ENCODE data around the gene EPHB2. TPM values are rescaled to one million over a fixed set of nuclear protein-coding genes. Genes with fewer than 3 reads are reported as not detected.

EPHB2 gene
- total and polyA plus RNA-seq, 2 donors (not counting 3 experiments of a cell fraction or from before 2014, with no cell fraction given) = 50.8 to 69.1 TPM

DNA sequence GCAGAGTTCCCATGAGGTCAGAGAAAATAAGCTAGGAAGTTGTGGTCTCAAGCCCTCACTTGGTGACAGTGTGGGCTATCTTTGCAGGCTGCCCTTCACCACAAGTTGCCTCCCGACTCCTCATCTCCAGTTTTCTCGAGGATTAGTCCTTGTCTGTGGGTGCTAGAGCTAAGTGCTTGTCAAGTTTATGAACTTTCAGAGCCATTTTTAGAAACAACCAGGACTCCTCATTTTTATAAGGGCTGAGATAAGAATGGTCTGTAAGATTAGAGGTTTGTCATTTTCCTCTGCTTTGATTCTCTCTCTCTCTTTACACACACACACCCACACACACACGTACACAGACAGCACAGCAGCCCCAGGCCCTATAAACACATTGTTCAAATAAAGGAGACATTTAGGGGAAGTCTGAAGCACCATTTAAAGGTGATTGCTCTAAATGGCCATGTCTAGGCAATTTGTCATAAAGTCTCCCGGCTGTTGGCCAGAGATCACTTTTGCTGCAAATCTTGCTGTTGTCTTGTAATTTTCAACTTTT lies 134.8 kb downstream of the EPHB2 start:
- H3K9ac ChIP-seq (replicated peaks; ENCODE audit: extremely low read depth, insufficient read depth, low read length) = no peak overlapping the region
- dilution Hi-C loops (cut with MboI; ENCODE audit: extremely low pct_ligation_motif_present, low sequenced_read_pairs) = no loop called here
- H3K9me1 ChIP-seq (replicated peaks; ENCODE audit: control insufficient read depth, extremely low read depth, insufficient read depth, low read length) = no peaks in the 10 kb centered on the region
- H2AFZ ChIP-seq (ENCODE audit: low read depth, low read length) = no peak overlapping the region
- FAIRE-seq (no peak), DNase-seq (ENCODE audit: low read depth, low spot score) (no peak)
- TF ChIP-seq POLR2AphosphoS5 (IDR thresholded peaks at IDR 0.05; ENCODE audit: insufficient read depth, low read depth, low read length) (no peak), EZH2 (IDR thresholded peaks at IDR 0.05; ENCODE audit: borderline replicate concordance, low read depth, low read length, severe bottlenecking) (no peak), MYC (IDR thresholded peaks at IDR 0.05; ENCODE audit: low read depth, low read length) (no peak), GATA2 (IDR thresholded peaks at IDR 0.05; ENCODE audit: insufficient read depth, insufficient read length, low read depth, low read length) (no peak), JUN (IDR thresholded peaks at IDR 0.05; ENCODE audit: borderline replicate concordance, insufficient read depth, insufficient read length, low read depth) (no peak), FOS (IDR thresholded peaks at IDR 0.05; ENCODE audit: borderline replicate concordance, insufficient read depth, low read length) (no peak)
- TF ChIP-seq, protein P1, sequence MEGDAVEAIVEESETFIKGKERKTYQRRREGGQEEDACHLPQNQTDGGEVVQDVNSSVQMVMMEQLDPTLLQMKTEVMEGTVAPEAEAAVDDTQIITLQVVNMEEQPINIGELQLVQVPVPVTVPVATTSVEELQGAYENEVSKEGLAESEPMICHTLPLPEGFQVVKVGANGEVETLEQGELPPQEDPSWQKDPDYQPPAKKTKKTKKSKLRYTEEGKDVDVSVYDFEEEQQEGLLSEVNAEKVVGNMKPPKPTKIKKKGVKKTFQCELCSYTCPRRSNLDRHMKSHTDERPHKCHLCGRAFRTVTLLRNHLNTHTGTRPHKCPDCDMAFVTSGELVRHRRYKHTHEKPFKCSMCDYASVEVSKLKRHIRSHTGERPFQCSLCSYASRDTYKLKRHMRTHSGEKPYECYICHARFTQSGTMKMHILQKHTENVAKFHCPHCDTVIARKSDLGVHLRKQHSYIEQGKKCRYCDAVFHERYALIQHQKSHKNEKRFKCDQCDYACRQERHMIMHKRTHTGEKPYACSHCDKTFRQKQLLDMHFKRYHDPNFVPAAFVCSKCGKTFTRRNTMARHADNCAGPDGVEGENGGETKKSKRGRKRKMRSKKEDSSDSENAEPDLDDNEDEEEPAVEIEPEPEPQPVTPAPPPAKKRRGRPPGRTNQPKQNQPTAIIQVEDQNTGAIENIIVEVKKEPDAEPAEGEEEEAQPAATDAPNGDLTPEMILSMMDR (IDR thresholded peaks at IDR 0.05; ENCODE audit: extremely low read depth in 1 of 2, insufficient read depth in 1 of 2, low read depth in 1 of 2, low read length in 2 of 2) = no peak
- TF ChIP-seq, protein P2, sequence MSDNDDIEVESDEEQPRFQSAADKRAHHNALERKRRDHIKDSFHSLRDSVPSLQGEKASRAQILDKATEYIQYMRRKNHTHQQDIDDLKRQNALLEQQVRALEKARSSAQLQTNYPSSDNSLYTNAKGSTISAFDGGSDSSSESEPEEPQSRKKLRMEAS (IDR thresholded peaks at IDR 0.05; ENCODE audit: insufficient read depth, insufficient read length) = no peak
- no peak overlapping the region for H3K27ac ChIP-seq (ENCODE audit: insufficient read depth, low read depth, low read length)
- H3K4me3 ChIP-seq (replicated peaks in 1 of 3; ENCODE audit: insufficient read depth in 1 of 3, low read depth in 1 of 3, low read length in 3 of 3) = no peak overlapping the region
- POLR2A ChIA-PET = no interaction called here
- no peaks in the 10 kb centered on the region for H4K20me1 ChIP-seq (replicated peaks; ENCODE audit: control insufficient read depth, extremely low read depth, insufficient read depth, low read length)
- no peaks in the 10 kb centered on the region for H3K27me3 ChIP-seq (ENCODE audit: control insufficient read depth in 2 of 2, insufficient read depth in 2 of 2, low read length in 2 of 2)
- CTCF ChIA-PET = interaction anchor here (1.5 to 2.3 kb wide), 2 partner anchors 16 to 141 kb away, joined by 5 to 8 read pairs; no protein-coding TSS in a partner anchor
- no peaks in the 10 kb centered on the region for H3K9me3 ChIP-seq (replicated peaks; ENCODE audit: control insufficient read depth, insufficient read depth, low read length)
- peaks cover 4% of the 10 kb centered on the region for H3K4me1 ChIP-seq (ENCODE audit: control insufficient read depth, extremely low read depth, insufficient read depth, low read length)
- no peaks in the 10 kb centered on the region for H3K79me2 ChIP-seq (ENCODE audit: control insufficient read depth, insufficient read depth, low read length)
- no peak overlapping the region for H3K4me2 ChIP-seq (ENCODE audit: insufficient read depth, low read length)
- no peaks in the 10 kb centered on the region for H3K36me3 ChIP-seq (ENCODE audit: control insufficient read depth in 2 of 2, extremely low read depth in 1 of 2, insufficient read depth in 2 of 2, low read length in 2 of 2)
- intact Hi-C loops (cut with micrococcal nuclease) = no loop called here
- BruUV-seq (replicated peaks) = no TSS peak
